GM18502 (cell line): ENCODE measurements around the gene DNAJC17.

Experiments
- ATAC-seq: cut with Tn5 transposase; IDR thresholded peaks from one replicate; pipeline ENCODE4 v1.9.1; 2021; ENCODE audit warnings: mild to moderate bottlenecking; ENCODE audit not compliant: unreplicated experiment, poor library complexity

DNAJC17 gene

DNA sequence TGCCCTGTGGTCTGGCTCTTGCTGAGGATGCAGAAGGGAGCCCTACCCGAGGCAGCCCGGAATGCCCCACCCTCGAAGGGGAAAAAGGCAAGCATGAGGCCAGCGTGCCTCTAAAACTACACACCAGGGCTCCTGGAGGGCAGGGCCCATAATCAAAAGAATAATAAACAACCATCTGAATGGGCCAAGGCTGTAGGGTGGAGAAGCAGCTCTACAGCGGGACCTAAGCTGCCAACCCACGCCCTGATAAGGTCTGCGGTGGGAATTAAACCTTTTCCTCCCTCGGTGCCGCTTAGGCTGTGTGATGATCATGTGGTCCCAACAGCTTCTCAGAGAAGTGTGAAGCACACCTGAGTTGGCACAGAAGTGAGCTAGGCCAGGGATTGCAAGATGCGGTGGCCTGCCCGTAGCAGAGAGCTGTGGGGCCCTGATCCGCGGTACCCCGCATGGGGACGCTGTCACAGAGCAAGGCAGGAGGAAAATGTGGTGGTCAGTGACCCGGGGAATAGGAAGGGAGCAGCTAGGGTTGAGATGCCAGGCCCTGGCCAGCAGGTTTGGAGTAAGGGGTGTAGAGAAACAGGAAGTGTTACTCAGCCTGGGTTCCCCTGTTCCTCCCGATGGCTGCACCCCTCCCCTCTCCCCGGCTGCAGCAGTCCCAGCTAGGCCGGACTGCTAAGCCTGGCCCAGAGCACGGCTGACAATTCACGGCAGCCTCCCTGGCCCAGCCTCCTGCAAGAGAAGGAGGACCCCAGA is 38.6 kb downstream of the DNAJC17 start:
- peak; percentile 10 for ATAC-seq

DNA sequence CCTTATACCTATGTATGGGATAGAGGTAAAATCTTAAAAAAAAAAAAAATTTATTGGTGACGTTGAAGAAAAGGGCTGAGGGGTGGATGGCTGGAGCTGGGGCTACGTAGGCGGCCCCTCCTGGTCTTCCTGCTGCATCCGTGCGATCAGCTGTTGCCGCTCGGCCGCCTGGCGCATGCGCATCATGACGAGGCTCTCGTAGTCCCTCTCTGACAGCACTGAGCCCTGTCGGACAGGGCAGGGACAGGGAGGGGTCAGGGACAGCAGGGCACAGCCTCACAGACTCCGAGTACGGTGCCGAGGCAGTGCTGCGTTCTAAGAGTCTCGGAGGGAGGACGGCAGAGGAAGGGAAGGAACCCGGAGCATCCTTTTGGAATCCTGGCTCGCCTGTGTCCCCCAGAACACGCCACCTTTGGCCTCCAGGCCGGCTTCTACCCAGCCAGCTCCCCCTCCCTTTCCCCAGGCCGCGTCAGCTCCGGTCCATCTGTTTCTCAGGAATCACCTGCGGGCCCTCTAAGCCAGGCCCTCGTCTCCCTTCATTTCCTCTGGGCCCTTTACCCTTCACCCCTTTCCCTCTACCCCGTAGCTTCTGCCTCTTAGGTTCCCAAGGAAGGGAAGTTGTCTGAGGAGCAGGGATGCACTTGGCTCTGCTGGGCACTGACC is 39.3 kb downstream of the DNAJC17 start:
- ATAC-seq = no peak

DNA sequence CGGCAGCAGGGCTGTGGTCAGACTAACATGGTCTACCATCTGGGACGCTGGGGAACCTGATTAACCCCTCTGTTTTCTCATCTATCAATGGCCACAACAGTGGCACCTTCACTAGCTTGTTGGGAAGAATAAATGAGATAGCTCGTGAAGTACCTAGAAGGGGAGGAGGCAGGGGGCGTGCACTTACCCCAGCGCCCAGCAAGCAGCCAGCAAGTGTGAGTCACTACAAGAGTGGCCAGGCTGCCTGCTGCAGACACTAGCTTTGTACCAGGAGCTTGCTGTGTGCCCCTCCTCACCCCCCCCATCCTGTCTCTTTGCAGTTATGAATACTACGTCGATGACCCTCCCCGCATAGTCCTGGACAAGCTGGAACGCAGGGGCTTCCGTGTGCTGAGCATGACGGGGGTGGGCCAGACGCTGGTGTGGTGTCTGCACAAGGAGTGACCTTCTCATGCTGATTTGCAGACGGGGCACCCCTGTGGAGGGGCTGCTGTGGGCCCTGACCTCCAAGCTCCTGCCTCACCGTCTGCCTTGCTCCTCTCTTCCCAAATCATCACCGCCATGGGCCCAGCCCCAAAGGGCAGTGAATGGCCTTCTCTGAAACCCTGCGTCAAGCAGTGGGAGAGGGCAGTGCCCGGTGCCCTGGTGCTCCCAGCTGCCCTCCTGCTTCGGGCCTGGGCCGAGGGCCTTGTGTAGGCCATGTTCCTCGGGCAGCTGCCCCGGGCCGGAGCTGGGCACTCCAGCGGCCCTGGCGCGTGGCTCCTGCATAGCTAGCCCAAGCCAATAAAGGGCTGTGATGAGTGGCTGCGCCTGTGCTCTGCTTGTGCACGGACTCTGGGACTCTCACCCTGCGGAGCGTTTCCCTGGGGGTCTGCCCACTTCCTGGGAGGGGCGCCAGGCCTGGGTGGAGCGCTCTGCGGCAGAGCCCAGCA is 40.1 kb downstream of the DNAJC17 start:
- no peak for ATAC-seq

DNA sequence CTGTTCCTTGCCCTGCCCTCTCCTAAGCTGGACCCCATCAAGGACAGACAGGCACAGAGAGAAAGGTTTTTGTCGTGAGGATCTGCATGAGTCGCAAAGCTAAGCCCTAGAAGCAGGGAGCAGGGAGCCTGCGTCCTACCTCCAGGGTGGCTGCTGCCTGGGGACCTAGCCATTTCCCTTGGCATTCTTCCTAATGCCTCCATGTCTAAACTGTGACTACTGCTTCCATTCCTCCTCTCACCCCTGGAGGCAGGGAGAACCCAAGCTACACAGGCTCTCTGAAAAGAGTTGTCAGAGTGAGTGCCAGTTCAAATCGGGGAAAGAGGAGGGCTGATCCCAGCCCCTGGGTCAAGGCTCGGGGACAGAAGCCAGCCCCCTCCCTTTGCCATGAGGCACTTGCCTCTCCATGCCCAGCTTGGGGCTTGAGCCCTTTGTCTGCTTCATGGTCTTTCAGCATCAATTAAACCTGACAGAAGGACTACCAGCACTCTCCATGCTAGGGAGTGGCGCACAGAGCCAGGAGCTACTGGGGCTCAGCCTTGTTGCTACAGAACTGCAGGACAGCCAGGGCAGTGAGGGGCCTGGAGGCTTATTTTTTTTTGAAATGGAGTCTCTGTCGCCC is 41.0 kb downstream of the DNAJC17 start:
- ATAC-seq = no peak

DNA sequence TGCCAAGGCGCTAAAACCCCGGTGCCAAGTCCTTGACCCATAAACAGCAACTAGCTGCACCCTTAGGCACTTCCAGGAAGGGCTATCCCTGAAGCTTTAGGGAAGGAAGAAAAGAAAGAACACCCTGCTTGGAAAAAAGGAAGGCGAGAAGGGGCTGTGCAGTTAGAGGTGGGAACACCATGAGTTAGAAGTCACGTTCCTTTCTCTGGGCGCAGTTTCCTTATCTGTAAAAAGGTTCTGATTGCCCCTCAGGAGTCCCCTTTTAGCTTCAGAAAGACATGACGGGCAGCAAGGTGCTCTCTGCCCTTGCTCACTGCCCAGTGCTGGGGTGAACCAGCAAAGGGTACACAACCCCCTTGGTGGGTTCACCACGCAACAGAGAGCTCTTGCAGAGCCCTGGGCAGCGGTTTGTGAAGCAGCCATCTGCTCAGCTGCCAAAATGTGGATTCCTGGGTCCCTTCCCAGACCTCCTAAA is 42.6 kb downstream of the DNAJC17 start:
- ATAC-seq = no peak

DNA sequence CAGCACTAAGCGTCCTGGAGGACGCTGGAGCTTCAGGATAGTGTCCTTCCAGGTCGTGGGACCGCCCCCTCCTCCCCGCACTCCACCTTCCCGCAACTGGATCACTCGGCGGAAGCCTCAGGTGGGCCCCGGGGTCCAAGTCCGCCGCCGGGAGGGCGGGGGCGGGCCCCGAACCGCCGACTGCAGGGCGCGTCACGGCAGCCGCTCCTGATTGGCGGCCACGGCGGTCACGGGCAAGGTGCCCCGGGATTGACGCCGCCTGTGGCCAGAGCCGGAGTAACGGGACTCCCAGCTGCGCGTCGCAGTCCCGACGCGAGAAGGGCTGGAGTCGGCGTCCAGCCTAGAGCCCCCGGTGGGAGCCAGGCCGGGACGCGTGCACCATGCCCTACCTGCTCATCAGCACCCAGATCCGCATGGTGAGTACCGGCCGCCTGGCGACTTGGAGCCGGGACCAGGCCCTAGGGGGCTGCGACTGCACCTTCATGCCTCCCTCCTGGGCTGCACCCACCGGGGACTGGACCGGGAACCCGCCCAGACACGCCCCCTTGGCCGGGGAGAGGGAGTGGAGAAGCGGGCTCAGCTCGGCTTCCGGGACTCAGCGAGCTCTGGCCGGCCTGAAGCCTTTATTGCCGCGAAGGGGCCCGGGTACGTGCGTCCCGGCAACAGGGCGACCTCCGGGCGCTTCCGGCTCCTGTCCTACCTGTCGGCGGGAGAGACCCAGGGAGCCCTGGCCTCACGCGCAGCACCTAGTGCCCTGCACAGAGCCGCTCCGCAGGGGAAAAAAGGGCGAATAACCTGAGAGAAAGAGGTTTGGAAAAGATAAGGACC is 43.3 kb downstream of the DNAJC17 start, which contains the start of gene GCHFR:
Gene GCHFR, plus strand, starts transcription at position 268 of the 828 bp plus-strand sequence. Its CDS starts 113 bp downstream, at position 381.
- peak; percentile 46 for ATAC-seq

DNA sequence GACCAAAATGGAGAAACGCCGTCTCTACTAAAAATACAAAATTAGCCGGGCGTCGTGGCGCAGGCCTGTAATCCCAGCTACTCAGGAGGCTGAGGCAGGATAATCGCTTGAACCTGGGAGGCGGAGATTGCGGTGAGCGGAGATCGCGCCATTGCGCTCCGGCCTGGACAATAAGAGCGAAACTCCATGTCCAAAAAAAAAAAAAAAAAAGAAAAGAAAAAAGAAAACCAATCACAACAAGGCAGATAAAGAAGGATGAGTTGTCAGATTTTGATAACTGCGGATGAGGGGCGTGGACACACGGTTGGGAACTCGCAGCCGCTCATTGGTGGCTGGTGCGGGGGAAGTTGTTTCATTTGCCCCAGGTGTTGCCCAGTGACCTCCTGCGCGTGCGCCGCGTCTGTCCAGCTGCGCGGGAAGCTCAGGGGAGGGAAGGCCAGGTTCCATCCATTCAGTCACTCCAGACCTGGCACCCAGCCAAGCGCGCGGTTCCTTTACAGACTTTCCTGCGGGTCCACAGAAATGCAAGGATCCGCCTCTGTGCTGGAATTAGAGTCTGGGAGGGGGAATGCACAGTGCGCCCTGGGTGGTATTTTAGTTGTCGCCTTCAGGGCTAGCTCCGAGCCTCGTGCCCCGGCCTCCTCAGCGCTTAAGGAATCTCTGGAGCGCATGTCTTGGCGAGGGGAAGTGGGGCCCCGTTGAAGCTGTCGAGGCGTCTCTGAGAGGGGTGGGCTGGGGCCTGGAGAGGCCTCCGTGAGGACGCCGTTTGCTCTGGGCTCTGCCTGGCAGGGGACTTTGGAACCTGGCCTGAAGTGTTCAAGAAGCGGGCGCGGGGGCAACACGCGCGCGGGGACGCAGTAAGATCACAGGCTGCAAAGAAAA is 44.1 kb downstream of the DNAJC17 start:
- ATAC-seq = no peak

DNA sequence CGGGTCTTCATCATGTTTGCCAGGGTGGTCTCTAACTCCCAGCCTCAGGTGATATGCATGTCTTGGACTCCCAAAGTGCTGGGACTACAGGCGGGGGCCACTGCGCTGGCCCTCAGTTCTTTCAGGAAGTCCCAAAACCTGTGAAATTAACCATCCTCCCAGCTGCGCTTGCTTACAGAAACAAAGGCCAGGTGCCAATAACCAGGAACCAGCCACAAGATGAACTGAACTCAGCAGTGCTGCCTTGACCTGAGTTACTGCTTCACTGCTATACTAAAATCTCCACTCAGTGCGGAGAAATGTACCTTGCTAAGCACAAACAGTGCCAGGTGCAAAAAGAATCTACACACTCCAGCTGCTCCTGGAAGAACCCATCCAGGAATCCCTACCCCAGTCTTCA is 47.3 kb downstream of the DNAJC17 start:
- ATAC-seq = no peak

DNA sequence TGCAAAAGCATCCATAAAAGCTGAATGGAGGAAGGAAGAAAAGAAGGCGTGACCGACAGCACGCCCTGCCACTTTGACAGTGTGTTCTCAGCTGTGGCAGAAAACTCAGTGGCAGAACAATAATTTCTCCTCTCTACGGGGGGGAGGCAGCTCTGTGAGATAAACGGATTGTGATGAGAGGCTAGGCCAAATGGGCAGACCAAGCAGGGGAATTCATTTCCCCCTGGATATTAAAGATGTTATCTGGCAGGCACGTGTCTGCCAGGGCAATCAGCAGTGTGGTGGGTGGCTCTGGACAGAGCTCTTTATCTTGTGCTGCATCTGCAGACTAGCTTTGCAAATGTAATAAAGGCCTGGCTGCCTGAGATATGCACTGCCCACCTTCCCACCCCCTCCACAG is 50.3 kb downstream of the DNAJC17 start:
- no peak for ATAC-seq

DNA sequence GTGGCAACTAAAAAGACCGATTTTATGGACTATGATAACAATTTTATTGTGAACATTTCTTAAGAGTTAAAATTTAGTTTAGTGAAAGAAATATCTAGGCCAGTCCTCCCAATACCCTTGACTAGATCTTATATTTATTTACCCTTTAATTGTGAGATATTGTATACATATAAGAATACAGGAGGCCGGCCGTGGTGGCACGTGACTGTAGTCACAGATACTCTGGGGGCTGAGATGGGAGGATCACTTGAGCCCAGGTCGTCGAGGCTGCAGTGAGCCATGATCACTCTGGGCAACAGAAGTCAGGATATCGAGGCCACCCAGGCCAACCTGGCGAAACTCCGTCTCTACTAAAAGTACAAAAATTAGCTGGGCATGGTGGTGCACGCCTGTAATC is 51.5 kb downstream of the DNAJC17 start:
- ATAC-seq = no peak

DNA sequence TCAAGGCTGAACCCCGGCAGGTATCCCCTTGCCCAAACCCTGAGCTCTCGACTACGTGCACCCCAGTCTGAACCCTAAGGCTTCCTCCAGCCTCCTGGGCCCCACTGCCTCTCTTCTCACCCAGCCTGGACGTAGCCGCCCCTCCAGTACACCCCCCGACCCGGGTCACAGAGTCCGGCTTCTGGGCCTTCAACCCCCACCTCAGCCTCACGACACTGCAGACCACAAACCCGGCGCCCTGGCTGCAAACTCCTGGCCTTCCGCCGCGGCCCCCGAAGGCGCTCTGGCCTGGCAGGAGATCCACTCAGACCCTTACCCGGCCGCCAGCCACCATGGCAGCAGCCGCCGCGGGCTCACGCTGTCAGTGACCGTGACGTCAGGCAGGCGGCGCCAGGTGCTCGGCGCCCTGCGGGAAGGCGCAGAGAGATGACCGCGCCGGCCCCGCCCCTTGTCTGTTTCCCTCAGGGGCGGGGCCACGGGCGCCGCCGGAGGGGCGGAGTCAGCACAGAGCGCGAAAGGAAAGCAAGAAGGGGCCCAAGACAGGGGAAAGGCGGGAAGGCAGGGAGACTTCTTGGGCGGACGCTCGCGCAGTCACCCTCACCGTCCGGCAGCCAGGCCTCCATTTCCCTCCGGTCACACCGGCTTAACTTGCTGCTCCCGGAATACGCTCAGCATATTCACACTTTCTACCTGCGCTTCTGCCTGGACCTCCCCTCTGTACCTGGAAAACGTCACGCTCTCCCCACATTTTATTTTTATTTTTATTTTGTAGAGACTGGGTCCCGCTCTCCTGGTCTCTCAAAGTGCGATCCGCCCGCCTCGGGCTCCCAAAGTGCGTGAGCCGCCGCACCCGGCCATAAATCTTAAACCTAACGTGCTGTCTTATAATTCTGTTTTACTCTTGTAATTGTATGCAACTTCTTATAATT is 52.1 kb downstream of the DNAJC17 start, which contains the start of gene RMDN3:
Gene RMDN3, minus strand, starts transcription at position 372 of the 929 bp plus-strand sequence. CDS start 471 bp downstream, outside the sequence.
- peak; percentile 86 for ATAC-seq

DNA sequence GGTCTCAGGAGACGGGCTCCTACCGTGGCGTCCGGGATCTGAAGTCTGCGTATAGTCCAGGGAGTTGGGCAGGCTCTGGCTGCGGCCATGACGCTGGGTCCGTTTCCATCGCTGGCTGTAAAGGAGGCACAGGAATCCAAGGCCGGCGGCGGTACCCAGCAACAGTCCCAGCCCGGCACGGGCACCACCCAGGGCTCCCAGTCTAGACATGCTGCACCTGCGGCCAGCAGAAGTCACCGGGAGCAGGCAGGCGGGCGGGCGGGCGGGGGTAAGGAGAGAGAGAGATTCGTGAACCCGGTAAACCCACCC is 52.7 kb downstream of the DNAJC17 start:
- peak; percentile 1 for ATAC-seq

DNA sequence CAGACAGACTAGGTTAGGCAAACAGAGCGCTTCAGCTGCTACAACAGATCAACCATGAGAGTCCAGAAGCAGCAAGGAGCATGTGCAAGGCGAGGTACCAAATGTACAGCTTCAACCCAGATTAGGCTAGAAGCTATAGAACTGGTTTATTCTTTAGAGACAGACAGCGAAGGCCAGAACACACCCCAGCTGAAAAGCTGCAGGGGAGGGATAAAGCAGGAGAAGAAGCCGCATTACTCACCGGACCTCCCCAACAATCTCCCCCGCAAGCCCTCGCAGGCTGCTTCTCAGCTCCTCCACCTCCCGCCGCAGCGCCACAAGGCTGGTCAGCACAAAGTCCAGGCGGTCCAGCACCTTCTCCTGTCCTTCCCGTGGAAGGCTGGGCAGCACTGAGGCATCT is 55.5 kb downstream of the DNAJC17 start:
- no peak for ATAC-seq

DNA sequence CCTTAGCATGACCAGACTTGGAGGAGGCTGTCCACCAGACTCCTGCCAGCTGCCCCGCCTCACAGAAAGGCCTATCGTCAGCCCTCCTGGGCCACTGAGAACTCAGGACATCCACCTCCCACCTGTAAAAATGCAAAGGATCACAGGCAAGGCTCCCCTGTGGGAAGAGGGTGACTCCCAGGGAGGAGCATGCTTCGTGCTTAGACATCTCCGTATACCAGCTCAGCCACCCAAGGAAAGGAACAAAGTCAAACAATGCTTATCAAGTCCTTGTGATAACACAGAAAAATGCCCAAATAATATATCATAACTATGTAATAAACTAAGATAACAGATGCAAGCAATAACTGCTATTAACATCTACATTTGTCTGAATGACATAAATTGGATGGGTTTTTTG is 56.4 kb downstream of the DNAJC17 start:
- no peak for ATAC-seq

DNA sequence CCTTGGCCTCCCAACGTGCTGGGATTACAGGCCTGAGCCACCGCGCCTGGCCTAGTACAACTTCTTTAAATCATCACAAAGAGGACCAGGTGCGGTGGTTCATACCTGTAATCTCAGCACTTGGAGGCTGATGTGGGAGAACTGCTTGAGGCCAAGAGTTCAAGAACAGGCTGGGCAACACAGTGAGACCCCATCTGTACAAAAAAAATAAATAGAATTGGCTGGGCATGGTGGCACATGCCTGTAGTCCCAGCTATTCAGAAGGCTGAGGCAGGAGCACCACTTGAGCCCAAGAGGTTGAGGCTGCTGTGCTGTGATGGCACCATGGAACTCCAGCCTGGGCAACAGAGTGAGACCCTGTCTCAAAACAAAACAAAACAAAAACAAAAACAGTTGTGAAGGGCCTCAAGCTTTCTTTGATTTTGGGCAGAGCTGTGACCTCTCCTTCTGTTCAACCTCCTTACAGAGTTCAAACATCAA is 58.1 kb downstream of the DNAJC17 start:
- ATAC-seq = no peak

DNA sequence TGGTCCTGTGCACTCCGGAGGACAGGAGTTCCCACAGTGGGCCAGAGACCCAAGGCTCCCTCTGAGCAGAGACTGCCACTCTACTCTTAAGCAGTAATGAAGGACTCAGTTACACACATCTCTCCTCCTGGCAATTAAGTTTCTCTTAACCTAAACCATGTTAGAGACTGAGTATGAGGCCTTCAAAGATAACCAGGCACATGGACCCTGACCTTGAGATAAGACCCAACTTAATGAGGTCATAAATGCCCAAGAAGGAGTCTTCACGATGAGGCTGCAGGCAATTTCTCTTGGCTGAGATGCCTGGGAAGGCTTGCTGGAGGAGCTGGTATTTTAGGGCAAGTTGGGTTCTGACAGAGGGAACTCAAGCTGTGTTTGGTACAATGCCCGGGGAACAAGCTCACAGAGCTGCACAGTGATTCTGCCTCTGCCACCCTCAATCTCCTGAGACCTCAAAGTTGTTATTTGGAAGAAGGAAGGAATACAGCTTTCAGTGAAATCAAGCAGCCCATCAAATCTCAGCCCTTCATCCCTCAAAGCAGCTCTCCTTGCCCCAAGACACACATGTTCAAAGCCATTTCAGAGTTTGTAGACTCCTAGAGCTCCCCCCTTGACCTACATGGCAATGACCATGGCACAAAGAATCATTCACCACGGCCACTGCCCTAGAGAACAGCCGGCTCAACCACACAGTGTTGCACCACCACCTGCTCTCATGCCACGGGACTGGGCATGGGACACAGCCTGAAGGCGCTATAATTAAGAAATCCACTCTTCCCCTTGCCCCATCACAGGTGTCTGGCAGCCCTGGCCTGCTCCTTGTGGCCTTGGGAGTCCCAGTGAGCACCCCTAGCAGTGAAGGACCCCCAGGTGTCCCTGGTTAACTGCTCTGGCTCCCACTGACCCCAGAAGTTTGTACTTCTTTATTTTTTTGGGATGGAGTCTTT is 59.3 kb downstream of the DNAJC17 start:
- no peak for ATAC-seq
